Thyroid gland (tissue), 4 donors: ENCODE results near the gene EPHX1. TPM values are rescaled to one million over a fixed set of nuclear protein-coding genes. Genes with fewer than 3 reads are reported as not detected.
"Not testable (repeated sequence)": the region's sequence is repeated elsewhere in the genome, so short reads cannot be mapped to it uniquely, and the experiment has no call there.

Source experiments
- DNase-seq, 2 donors: peaks; one replicate each; pipeline ENCODE4 v3.0.0-alpha.2; 2019
- H3K27ac ChIP-seq, 3 donors: fragments of 200-600 bp; sonication (generic); 1 replicate in 2 of 3; 2 replicates in 1 of 3; pipeline ENCODE4 v1.5.1; 2016 to 2019; ENCODE audit warnings: mild to moderate bottlenecking in 1 of 3, moderate library complexity in 1 of 3
- H3K27me3 ChIP-seq: fragments of 200-600 bp; sonication (generic); one replicate; pipeline ENCODE4 v1.5.1; 2019
- H3K36me3 ChIP-seq, 2 donors: fragments of 200-600 bp; sonication (generic); one replicate each; pipeline ENCODE4 v1.5.1; 2016 to 2019
- H3K4me1 ChIP-seq, 2 donors: fragments of 200-600 bp; sonication (generic); one replicate each; pipeline ENCODE4 v1.5.1; 2017 to 2019
- H3K4me3 ChIP-seq, 3 donors: fragments of 200-600 bp; sonication (generic); replicated peaks in 1 of 3; 1 replicate in 2 of 3; 2 replicates in 1 of 3; pipeline ENCODE4 v1.5.1; 2016; ENCODE audit warnings: mild to moderate bottlenecking in 1 of 3
- H3K9me3 ChIP-seq: fragments of 200-600 bp; sonication (generic); one replicate; pipeline ENCODE4 v1.5.1; 2017
- CTCF ChIP-seq, 6 experiments: fragments of 200-600 bp in 3 of 6; fragments of 450-650 bp in 3 of 6; sonication (generic) in 3 of 6; IDR thresholded peaks; one replicate each; pipeline ENCODE4 v1.5.1; 2016 to 2019; ENCODE audit warnings: antibody characterized with exemption in 6 of 6, mild to moderate bottlenecking in 2 of 6, inconsistent platforms in 1 of 6, moderate library complexity in 1 of 6
- POLR2A ChIP-seq, 2 donors: fragments of 450-650 bp; IDR thresholded peaks; one replicate each; pipeline ENCODE4 v1.6.1; 2017; ENCODE audit warnings: antibody characterized with exemption in 2 of 2, mild to moderate bottlenecking in 2 of 2, moderate library complexity in 1 of 2
- WGBS, 2 donors: methylation state at CpG; one replicate each; pipeline ENCODE4 v1.1.5; 2017; 5-methylcytosine and 5-hydroxymethylcytosine counted together
- intact Hi-C: fragments of 100-400 bp; cut with DNase I; formaldehyde crosslinking; loops from one replicate; pipeline ENCODE4 v1.15.1; 2023
- total RNA-seq, 4 donors: library from RNA; depleted of rRNA; stranded (reverse); fragments of >200 nt; gene quantifications; one replicate each; pipeline ENCODE4 v1.2.3, GENCODE V29; 2016

EPHX1 gene
- total RNA-seq, 4 donors from 2014 or later = 297 to 533 (median 441) TPM

DNA sequence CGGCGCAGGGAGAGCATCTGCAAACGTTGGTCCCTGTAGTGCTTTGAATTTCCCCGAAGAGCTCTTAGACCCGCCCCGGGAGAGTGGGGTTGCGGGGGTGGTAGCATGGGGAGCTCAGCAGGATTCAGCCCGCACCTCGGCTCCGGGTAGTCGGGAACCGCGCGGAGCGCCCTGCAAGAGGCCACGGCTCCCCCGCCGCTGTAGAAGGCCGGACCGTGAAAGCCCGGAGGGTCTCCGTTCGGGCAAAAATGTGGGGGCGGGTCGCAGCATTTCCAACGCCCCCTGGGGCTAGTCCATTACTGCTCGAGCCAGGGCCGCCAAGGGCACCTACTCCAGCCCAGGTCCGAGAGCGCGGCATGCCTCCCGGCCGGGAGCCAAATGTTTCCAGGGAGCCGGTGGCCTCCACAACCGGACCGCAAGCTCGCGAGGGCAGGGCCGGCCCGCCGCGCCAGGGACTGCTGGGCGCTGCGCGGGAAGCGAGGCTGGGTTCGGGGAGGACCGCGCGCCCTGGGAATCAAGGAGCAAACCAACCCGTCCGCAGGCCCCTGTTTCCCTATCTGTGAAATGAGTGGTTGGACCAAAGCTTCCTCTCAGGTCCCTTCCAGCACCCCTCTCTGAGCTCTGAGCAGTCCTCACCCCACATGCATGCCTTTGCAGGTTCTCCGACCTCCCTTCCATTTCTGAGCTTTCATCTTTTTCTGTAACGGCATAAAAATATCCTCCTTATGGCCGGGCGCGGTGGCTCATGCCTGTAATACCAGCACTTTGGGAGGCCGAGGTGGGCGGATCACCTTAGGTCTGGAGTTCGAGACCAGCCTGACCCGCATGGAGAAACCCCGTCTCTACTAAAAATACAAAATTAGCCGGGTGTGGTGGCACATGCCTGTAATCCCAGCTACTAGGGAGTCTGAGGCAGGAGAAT lies 73.0 kb downstream of the EPHX1 start:
- TF ChIP-seq POLR2A (IDR thresholded peaks at IDR 0.05) = no peak
- TF ChIP-seq CTCF (IDR thresholded peaks at IDR 0.05) = no peak
- peak overlapping the region; percentile 66 to 96 (median 70) for H3K4me3 ChIP-seq
- WGBS, 2 donors = 14 to 28% methylated on average over 13 to 35 of the region's 63 CpGs
- no peaks in the 10 kb centered on the region for H3K36me3 ChIP-seq
- intact Hi-C loops = loop anchor here (10.0 kb wide), 1 partner anchor 68 kb away; the partner anchor contains the start of gene EPHX1
- no peaks in the 10 kb centered on the region for H3K9me3 ChIP-seq
- H3K27ac ChIP-seq = peak overlapping the region; percentile 75 to 92 (median 83)
- peaks cover 16 to 40% of the 10 kb centered on the region in 2 donors for H3K4me1 ChIP-seq
- no peaks in the 10 kb centered on the region for H3K27me3 ChIP-seq
- DNase-seq = peak; percentile 59 to 62

DNA sequence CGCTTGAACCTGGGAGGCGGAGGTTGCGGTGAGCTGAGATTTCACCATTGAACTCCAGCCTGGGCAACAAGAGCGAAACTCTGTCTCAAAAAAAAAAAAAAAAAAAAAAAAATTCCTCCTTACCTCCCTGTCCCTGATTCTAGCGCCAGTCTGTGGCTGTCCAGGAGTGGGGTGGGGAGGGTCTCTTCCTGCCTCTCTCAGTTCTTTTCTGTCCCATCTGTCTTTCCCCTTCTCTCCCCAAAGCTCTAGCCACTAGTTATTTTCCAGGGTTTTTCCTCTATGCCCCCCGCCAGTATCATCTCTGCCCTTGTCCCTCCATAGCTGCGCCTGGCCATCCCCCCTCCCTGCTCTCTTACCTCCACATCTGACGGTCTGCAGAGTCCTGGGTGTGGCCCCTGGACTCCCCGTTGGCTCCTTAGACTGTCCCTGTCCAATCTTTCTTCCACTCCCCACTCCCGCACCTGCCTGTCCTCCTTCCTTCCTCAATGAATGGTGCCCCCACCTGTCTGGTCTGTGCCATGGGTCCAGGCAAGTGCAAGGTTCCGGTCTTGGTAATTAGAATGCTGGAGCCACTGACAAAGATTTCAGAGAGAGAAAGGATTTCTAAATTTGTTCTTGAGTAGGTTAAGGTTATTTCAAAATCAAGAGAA lies 73.8 kb downstream of the EPHX1 start:
- Histone ChIP-seq H3K27ac (no peak overlapping the region), H3K4me3 (no peak overlapping the region), H3K4me1 (peaks cover 16 to 33% of the 10 kb centered on the region in 2 donors), H3K36me3 (no peaks in the 10 kb centered on the region), H3K9me3 (no peaks in the 10 kb centered on the region), H3K27me3 (no peaks in the 10 kb centered on the region)
- no peak for TF ChIP-seq POLR2A (IDR thresholded peaks at IDR 0.05)
- WGBS, 2 donors = 90 to 91% methylated on average over 11 of the region's 11 CpGs
- no peak for DNase-seq
- intact Hi-C loops = loop anchor here (10.0 kb wide), 1 partner anchor 69 kb away; the partner anchor contains the start of gene EPHX1

DNA sequence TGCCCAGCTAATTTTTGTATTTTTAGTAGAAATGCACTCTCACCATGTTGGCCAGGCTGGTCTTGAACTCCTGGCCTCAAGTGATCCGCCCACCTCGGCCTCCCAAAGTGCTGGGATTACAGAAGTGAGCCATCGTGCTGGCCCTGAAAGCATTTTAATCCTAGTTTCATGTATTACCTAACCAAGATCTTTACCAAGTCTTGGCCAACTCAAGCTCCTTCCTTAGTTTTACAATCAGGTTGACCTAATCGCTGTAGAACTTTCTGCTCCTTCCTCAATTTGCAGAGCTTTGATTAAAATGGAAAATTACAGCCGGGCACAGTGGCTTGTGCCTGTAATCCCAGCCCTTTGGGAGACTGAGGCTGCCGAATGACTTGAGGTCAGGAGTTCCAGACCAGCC lies 75.4 kb downstream of the EPHX1 start:
- Histone ChIP-seq H3K36me3 (no peaks in the 10 kb centered on the region), H3K9me3 (no peaks in the 10 kb centered on the region), H3K4me1 (peaks cover 12 to 17% of the 10 kb centered on the region in 2 donors), H3K4me3 (no peak overlapping the region), H3K27me3 (no peaks in the 10 kb centered on the region), H3K27ac (no peak overlapping the region)
- TF ChIP-seq CTCF (IDR thresholded peaks at IDR 0.05) (no peak), POLR2A (IDR thresholded peaks at IDR 0.05) (no peak)
- DNase-seq = no peak
- 96 to 97% methylated on average over 6 of the region's 6 CpGs for WGBS, 2 donors
- intact Hi-C loops = loop anchor here (10.0 kb wide), 1 partner anchor 71 kb away; the partner anchor contains the start of gene EPHX1

GRCh38 chr1:225886159-225887029 lies 76.5 kb downstream of the EPHX1 start:
- no peak for TF ChIP-seq POLR2A (IDR thresholded peaks at IDR 0.05)
- no peak for TF ChIP-seq CTCF (IDR thresholded peaks at IDR 0.05)
- 94 to 96% methylated on average over 17 to 18 of the region's 19 CpGs for WGBS, 2 donors
- intact Hi-C loops = loop anchor here (10.0 kb wide), 1 partner anchor 72 kb away; the partner anchor contains the start of gene EPHX1
- no peak overlapping the region for H3K4me3 ChIP-seq
- no peaks in the 10 kb centered on the region for H3K36me3 ChIP-seq
- DNase-seq = no peak
- no peaks in the 10 kb centered on the region for H3K27me3 ChIP-seq
- peaks cover 6 to 7% of the 10 kb centered on the region in 2 donors for H3K4me1 ChIP-seq
- no peak overlapping the region for H3K27ac ChIP-seq
- H3K9me3 ChIP-seq = no peaks in the 10 kb centered on the region

DNA sequence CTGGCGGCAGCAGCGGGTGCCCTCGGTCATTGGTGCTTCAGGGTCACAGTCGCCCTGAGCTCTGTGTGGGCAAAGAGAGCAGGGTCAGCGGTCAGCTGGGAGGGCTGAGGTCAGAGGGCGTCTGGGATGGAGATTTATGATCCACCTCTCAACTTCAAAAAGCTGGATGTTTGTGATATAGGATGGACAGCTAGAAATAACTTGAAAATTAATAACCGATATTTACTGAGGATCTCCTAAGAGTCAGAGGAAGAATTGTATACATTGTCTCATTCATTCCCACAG lies 77.0 kb downstream of the EPHX1 start:
- Histone ChIP-seq H3K4me1 (peaks cover 4% of the 10 kb centered on the region in 2 donors), H3K9me3 (no peaks in the 10 kb centered on the region), H3K27ac (no peak overlapping the region), H3K4me3 (no peak overlapping the region), H3K36me3 (no peaks in the 10 kb centered on the region), H3K27me3 (no peaks in the 10 kb centered on the region)
- no peak for DNase-seq
- intact Hi-C loops = loop anchor here (10.0 kb wide), 1 partner anchor 72 kb away; the partner anchor contains the start of gene EPHX1
- no peak for TF ChIP-seq POLR2A (IDR thresholded peaks at IDR 0.05)
- no peak for TF ChIP-seq CTCF (IDR thresholded peaks at IDR 0.05)
- WGBS, 2 donors = 93 to 99% methylated on average over 4 to 7 of the region's 7 CpGs

GRCh38 chr1:225887554-225888288 lies 77.8 kb downstream of the EPHX1 start:
- H3K27ac ChIP-seq = not testable (repeated sequence)
- DNase-seq = peak in 1 of 2 donors; percentile 13

More at GRCh38 chr1:225887554-225888288, 77.8 kb downstream of the EPHX1 start:
- H3K36me3 ChIP-seq, H3K9me3 ChIP-seq, H3K4me1 ChIP-seq, H3K4me3 ChIP-seq, H3K27me3 ChIP-seq: not testable (repeated sequence)
- WGBS, 2 donors = 18 to 70% methylated on average over 2 to 9 of the region's 56 CpGs
- intact Hi-C loops = loop anchor here (10.0 kb wide), 1 partner anchor 73 kb away; the partner anchor contains the start of gene EPHX1
